ENCODE results near the gene BCAS3.
"Not testable (repeated sequence)": the region's sequence is repeated elsewhere in the genome, so short reads cannot be mapped to it uniquely, and the experiment has no call there.

Gene BCAS3

DNA sequence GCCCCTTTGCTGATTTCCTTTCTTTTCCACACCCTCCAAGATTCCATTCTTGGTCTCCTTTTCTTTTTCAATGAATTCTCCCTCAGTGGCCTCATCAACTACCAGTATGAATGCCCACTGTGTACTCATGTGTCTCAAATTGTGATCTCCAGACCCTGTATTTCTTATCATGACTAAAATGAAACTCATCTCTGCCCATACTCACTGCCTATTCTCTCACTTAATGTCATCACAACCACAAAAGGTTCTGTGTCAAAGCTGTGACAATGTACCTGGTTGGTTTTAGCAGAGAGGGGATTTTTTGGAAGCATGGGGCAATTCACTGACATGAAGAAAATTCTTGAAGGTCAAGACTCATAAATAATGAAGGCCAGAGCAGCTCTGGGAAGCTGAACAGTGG, 763.0 kb downstream of the BCAS3 start:
- no peak for TF ChIP-seq CTCF (IDR thresholded peaks at IDR 0.05; ENCODE audit: poor library complexity, severe bottlenecking)
- Histone ChIP-seq H3K27me3 (ENCODE audit: insufficient read depth, poor library complexity, severe bottlenecking) (no peaks in the 10 kb centered on the region), H3K4me1 (ENCODE audit: insufficient read depth, poor library complexity, severe bottlenecking) (no peaks in the 10 kb centered on the region), H3K27ac (ENCODE audit: poor library complexity, severe bottlenecking) (no peak overlapping the region), H3K36me3 (ENCODE audit: low read depth) (no peaks in the 10 kb centered on the region), H3K9me3 (ENCODE audit: severe bottlenecking) (no peaks in the 10 kb centered on the region), H3K4me3 (ENCODE audit: severe bottlenecking) (no peak overlapping the region)
- no peak for ATAC-seq (ENCODE audit: low read depth)
- no peak for DNase-seq (ENCODE audit: low spot score)

DNA sequence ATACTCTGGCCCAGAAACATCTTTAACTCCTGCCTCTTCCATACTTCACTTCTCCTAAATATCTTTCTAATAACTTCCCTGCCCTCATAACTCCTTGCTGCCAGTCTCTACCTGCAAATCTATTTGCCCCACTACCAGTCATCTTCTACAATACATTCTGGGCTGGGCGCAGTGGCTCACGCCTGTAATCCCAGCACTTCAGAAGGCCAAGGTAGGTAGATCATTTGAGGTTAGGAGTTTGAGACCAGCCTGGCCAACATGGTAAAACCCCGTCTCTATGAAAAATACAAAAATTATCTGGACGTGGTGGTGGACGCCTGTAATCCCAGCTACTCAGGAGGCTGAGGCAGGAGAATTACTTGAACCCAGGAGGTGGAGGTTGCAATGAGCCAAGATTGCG, 763.9 kb downstream of the BCAS3 start:
- not testable (repeated sequence) for H3K4me3 ChIP-seq (ENCODE audit: severe bottlenecking); H3K36me3 ChIP-seq (ENCODE audit: low read depth); H3K27ac ChIP-seq (ENCODE audit: poor library complexity, severe bottlenecking); DNase-seq (ENCODE audit: low spot score); H3K27me3 ChIP-seq (ENCODE audit: insufficient read depth, poor library complexity, severe bottlenecking); ATAC-seq (ENCODE audit: low read depth); H3K9me3 ChIP-seq (ENCODE audit: severe bottlenecking); H3K4me1 ChIP-seq (ENCODE audit: insufficient read depth, poor library complexity, severe bottlenecking)

DNA sequence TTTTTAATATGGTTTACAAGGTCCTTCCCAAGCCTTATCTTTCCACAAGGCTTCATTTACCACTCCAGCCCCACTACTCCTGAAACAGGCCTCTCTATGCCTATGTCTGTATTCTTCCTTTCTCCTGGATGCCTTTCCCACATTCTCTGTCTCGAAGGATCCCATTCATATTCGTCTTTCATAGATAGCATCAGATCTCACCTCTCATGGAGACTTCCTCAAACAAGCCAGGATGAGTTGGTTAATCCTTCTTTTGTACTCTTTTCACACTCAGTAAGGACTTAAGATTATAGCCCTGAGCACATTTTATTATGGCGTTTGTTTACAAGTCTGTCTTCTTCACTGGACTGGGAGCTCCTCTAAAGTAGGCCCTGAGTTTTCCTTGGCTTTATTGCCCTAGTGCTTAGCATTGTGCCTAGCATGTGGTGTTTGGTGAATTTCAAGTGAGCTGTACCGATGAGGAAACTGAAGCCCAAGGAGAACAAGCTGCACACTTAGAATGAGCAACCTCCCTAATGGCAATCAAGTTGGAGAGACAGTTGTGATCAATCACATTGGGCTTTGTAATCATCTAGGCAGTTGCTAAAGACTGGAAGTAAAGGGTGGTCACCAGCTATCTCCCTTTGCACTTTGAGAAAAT, 764.6 kb downstream of the BCAS3 start:
- no peaks in the 10 kb centered on the region for H3K27me3 ChIP-seq (ENCODE audit: insufficient read depth, poor library complexity, severe bottlenecking)
- H3K4me1 ChIP-seq (ENCODE audit: insufficient read depth, poor library complexity, severe bottlenecking) = no peaks in the 10 kb centered on the region
- ATAC-seq (ENCODE audit: low read depth) (no peak), DNase-seq (ENCODE audit: low spot score) (no peak)
- no peak overlapping the region for H3K27ac ChIP-seq (ENCODE audit: poor library complexity, severe bottlenecking)
- no peaks in the 10 kb centered on the region for H3K9me3 ChIP-seq (ENCODE audit: severe bottlenecking)
- H3K36me3 ChIP-seq (ENCODE audit: low read depth) = no peaks in the 10 kb centered on the region
- no peak for TF ChIP-seq CTCF (IDR thresholded peaks at IDR 0.05; ENCODE audit: poor library complexity, severe bottlenecking)
- H3K4me3 ChIP-seq (ENCODE audit: severe bottlenecking) = no peak overlapping the region

All from RWPE2 (cell line).